ENCODE results near the gene UNC79.

UNC79 gene

GRCh38 chr14:93458234-93458633, 27.5 kb downstream of the UNC79 start:
- H3K4me3 ChIP-seq (ENCODE audit: low read depth, low read length, poor library complexity, severe bottlenecking), result no peak overlapping the region
- no peaks in the 10 kb centered on the region for H3K9me2 ChIP-seq (ENCODE audit: low read depth, low read length)
- H2AFZ ChIP-seq (ENCODE audit: low read length), result no peak overlapping the region
- no peaks in the 10 kb centered on the region for H3K36me3 ChIP-seq (ENCODE audit: insufficient read depth, low read length)
- H3K27ac ChIP-seq (ENCODE audit: low read depth, low read length, poor library complexity, severe bottlenecking), result no peak overlapping the region
- no peak overlapping the region for H3K9ac ChIP-seq (ENCODE audit: low read length)
- no peaks in the 10 kb centered on the region for H3K79me2 ChIP-seq (ENCODE audit: insufficient read depth, low read length)
- no peaks in the 10 kb centered on the region for H3K9me3 ChIP-seq (ENCODE audit: low read length)
- no peaks in the 10 kb centered on the region for H4K20me1 ChIP-seq (ENCODE audit: insufficient read depth, low read length)
- no peaks in the 10 kb centered on the region for H3K4me1 ChIP-seq (ENCODE audit: insufficient read depth, low read length, severe bottlenecking)
- no peaks in the 10 kb centered on the region for H3F3A ChIP-seq (ENCODE audit: insufficient read depth, low read length)
- H3K4me2 ChIP-seq (ENCODE audit: low read length), result no peak overlapping the region
- H3K27me3 ChIP-seq (ENCODE audit: insufficient read depth, low read length), result 0 out of 2 replicates have a peak, but pooled peaks cover 3% of the 10 kb centered on the region
- TF ChIP-seq CTCF (IDR thresholded peaks at IDR 0.05; ENCODE audit: low read length) (no peak), EZH2 (IDR thresholded peaks at IDR 0.05; ENCODE audit: borderline replicate concordance, low read length) (no peak)

GRCh38 chr14:93462479-93462878, 31.7 kb downstream of the UNC79 start:
- H2AFZ ChIP-seq (ENCODE audit: low read length), result no peak overlapping the region
- no peaks in the 10 kb centered on the region for H3K36me3 ChIP-seq (ENCODE audit: insufficient read depth, low read length)
- no peak overlapping the region for H3K27ac ChIP-seq (ENCODE audit: low read depth, low read length, poor library complexity, severe bottlenecking)
- no peaks in the 10 kb centered on the region for H3K79me2 ChIP-seq (ENCODE audit: insufficient read depth, low read length)
- TF ChIP-seq CTCF (IDR thresholded peaks at IDR 0.05; ENCODE audit: low read length), result no peak
- no peak for TF ChIP-seq EZH2 (IDR thresholded peaks at IDR 0.05; ENCODE audit: borderline replicate concordance, low read length)
- H3K4me2 ChIP-seq (ENCODE audit: low read length), result no peak overlapping the region
- no peaks in the 10 kb centered on the region for H3K9me2 ChIP-seq (ENCODE audit: low read depth, low read length)
- no peaks in the 10 kb centered on the region for H4K20me1 ChIP-seq (ENCODE audit: insufficient read depth, low read length)
- H3K9me3 ChIP-seq (ENCODE audit: low read length), result no peaks in the 10 kb centered on the region
- no peaks in the 10 kb centered on the region for H3F3A ChIP-seq (ENCODE audit: insufficient read depth, low read length)
- no peak overlapping the region for H3K9ac ChIP-seq (ENCODE audit: low read length)
- H3K4me3 ChIP-seq (ENCODE audit: low read depth, low read length, poor library complexity, severe bottlenecking), result no peak overlapping the region
- H3K27me3 ChIP-seq (ENCODE audit: insufficient read depth, low read length), result 0 out of 2 replicates have a peak, but pooled peaks cover 3% of the 10 kb centered on the region
- no peaks in the 10 kb centered on the region for H3K4me1 ChIP-seq (ENCODE audit: insufficient read depth, low read length, severe bottlenecking)

GRCh38 chr14:93464271-93464670, 33.5 kb downstream of the UNC79 start:
- no peak overlapping the region for H2AFZ ChIP-seq (ENCODE audit: low read length)
- no peaks in the 10 kb centered on the region for H3K36me3 ChIP-seq (ENCODE audit: insufficient read depth, low read length)
- H3K4me1 ChIP-seq (ENCODE audit: insufficient read depth, low read length, severe bottlenecking), result no peaks in the 10 kb centered on the region
- H3K79me2 ChIP-seq (ENCODE audit: insufficient read depth, low read length), result no peaks in the 10 kb centered on the region
- H4K20me1 ChIP-seq (ENCODE audit: insufficient read depth, low read length), result no peaks in the 10 kb centered on the region
- H3K27me3 ChIP-seq (ENCODE audit: insufficient read depth, low read length), result 0 out of 2 replicates have a peak, but pooled peaks cover 3% of the 10 kb centered on the region
- no peaks in the 10 kb centered on the region for H3K9me3 ChIP-seq (ENCODE audit: low read length)
- H3K4me2 ChIP-seq (ENCODE audit: low read length), result no peak overlapping the region
- H3K9me2 ChIP-seq (ENCODE audit: low read depth, low read length), result no peaks in the 10 kb centered on the region
- H3K4me3 ChIP-seq (ENCODE audit: low read depth, low read length, poor library complexity, severe bottlenecking), result no peak overlapping the region
- no peak overlapping the region for H3K9ac ChIP-seq (ENCODE audit: low read length)
- no peak for TF ChIP-seq EZH2 (IDR thresholded peaks at IDR 0.05; ENCODE audit: borderline replicate concordance, low read length)
- no peak for TF ChIP-seq CTCF (IDR thresholded peaks at IDR 0.05; ENCODE audit: low read length)
- H3K27ac ChIP-seq (ENCODE audit: low read depth, low read length, poor library complexity, severe bottlenecking), result no peak overlapping the region
- H3F3A ChIP-seq (ENCODE audit: insufficient read depth, low read length), result no peaks in the 10 kb centered on the region

Data from OCI-LY1 (cell line).